ENCODE data around the gene CGB1.
"Not testable (repeated sequence)": the region's sequence is repeated elsewhere in the genome, so short reads cannot be mapped to it uniquely, and the experiment has no call there.

Gene CGB1

GRCh38 chr19:49057636-49058234 lies 21.0 kb upstream of the CGB1 start, which contains the start of gene CGB7:
TSS of gene CGB7 (minus strand) at chr19:49057749. CDS start at chr19:49055375, 2,374 bp downstream.
- peak; percentile 74 for DNase-seq

- DNase-seq: not testable (repeated sequence)
These were observed 20.4 kb upstream of the CGB1 start for GRCh38 chr19:49056902-49057596.

DNA sequence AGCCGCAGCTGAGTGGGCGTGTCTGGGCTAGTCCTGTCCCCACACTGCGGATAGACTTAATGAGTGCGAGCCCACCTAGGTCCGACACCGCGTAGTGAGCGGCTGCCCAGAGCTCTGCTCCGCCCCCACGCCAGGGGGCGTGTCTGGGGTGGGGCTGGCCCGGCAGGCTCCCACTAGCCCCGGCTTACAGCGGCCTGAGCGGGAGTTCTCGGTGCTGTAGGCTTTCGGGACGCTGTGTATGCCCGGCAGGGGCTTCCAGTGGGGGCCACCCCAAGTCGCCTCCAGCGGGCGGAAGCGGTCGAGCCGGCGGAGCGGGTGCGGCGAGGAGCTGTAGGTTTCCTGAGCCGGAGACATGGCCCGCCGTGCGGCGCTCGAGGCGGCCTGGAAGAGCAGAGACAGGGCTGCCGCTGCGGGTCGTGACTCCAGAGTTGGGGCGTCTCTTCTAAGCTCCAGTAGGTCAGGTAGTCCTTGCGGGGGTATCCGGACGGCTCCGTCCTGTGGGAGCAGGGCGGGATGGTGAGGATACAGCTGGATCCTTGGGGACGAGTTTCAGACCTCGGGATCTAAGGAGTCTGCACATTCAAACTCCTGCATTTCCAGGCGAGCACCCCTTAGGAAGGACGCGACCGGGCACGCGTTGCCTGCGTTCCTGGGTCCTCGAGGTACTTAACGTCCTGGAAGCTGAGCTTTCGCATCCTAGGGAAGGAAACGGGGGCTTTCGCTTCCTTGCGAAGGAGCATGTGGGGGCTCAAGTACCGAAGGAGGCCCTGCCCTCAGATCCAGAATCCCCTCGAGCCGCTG lies 19.6 kb upstream of the CGB1 start:
- DNase-seq: peak; percentile 73

- not testable (repeated sequence) for DNase-seq
These were observed 13.8 kb upstream of the CGB1 start for GRCh38 chr19:49050376-49051033.

DNA sequence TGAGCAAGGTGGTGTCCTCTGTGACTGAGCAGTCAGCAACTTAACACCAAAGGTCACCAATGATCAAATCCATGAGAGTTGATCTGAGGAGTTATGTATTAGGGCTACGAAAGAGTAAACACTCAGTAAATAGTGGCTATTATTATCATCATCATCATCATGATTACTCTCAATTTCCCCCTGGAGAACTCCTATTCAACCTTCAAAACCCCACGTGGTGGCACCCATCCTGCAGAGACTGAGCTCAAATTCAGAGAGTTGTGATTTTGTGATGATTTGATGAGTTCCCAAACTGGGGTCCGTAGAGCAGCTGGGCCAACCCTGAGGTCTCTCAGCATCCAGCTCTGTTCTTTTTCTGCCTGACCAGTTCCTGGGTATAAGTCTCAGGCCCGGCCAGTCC lies 13.1 kb upstream of the CGB1 start:
- DNase-seq: not testable (repeated sequence)

GRCh38 chr19:49049011-49049410 lies 12.3 kb upstream of the CGB1 start, which contains the start of gene CGB8:
TSS of gene CGB8 (minus strand) at chr19:49049111. CDS start at chr19:49048739, 372 bp downstream.
- not testable (repeated sequence) for DNase-seq

- not testable (repeated sequence) for DNase-seq
These were observed 6.9 kb upstream of the CGB1 start, which contains the start of gene CGB5 for GRCh38 chr19:49043548-49043947. TSS of gene CGB5 (plus strand) at chr19:49043848. CDS start at chr19:49044210, 362 bp downstream.

DNA sequence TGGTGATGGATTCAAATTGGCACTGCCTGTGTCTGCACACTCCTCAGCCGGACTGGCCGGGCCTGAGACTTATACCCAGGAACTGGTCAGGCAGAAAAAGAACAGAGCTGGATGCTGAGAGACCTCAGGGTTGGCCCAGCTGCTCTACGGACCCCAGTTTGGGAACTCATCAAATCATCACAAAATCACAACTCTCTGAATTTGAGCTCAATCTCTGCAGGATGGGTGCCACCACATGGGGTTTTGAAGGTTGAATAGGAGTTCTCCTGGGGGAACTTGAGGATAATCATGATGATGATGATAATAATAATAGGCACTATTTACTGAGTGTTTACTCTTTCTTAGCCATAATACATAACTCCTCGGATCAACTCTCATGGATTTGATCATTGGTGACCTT lies 6.0 kb upstream of the CGB1 start:
- not testable (repeated sequence) for DNase-seq

- no peak for DNase-seq
These were observed 5.5 kb upstream of the CGB1 start for GRCh38 chr19:49042177-49042576.

- DNase-seq: not testable (repeated sequence)
These were observed 3.0 kb upstream of the CGB1 start for GRCh38 chr19:49039736-49040135.

GRCh38 chr19:49038557-49039276 lies 2.0 kb upstream of the CGB1 start:
- not testable (repeated sequence) for DNase-seq

- DNase-seq: not testable (repeated sequence)
These were observed 1.4 kb upstream of the CGB1 start for GRCh38 chr19:49038111-49038510.

DNA sequence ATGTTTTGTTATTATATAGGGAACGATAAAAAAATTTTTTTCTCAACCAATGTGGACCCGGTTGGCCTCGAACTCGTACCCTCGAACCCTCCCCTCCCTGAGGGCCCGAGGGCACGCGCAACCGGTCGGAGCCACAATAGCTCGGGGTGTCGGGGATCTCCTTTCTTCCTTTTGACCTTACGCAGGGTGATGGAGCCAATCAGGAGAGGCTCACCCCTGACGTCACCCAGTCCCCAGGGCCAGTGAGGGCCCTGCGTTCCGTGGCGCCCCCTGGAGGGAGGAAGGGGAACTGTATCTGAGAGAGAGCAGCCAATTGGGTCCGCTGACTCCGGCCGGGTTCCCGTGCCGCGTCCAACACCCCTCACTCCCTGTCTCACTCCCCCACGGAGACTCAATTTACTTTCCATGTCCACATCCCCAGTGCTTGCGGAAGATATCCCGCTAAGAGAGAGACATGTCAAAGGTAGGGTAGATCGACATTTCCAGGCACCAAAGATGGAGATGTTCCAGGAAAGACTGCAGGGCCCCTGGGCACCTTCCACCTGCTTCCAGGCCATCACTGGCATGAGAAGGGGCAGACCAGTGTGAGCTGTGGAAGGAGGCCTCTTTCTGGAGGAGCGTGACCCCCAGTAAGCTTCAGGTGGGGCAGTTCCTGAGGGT lies 4.9 kb downstream of the CGB1 start, which contains the start of gene CGB2:
Gene CGB2, plus strand, starts transcription at position 249 of the 660 bp plus-strand sequence. Its CDS starts 206 bp downstream, at position 455.
- peak; percentile 92 for DNase-seq

DNA sequence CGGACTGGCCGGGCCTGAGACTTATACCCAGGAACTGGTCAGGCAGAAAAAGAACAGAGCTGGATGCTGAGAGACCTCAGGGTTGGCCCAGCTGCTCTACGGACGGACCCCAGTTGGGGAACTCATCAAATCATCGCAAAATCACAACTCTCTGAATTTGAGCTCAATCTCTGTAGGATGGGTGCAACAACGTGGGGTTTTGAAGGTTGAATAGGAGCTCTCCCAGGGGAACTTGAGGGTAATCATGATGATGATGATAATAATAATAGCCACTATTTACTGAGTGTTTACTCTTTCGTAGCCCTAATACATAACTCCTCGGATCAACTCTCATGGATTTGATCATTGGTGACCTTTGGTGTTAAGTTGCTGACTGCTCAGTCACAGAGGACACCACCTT lies 6.4 kb downstream of the CGB1 start:
- DNase-seq: not testable (repeated sequence)

- DNase-seq: not testable (repeated sequence)
These were observed 6.9 kb downstream of the CGB1 start for GRCh38 chr19:49029749-49030148.

GRCh38 chr19:49028686-49029085 lies 8.0 kb downstream of the CGB1 start:
- not testable (repeated sequence) for DNase-seq

DNA sequence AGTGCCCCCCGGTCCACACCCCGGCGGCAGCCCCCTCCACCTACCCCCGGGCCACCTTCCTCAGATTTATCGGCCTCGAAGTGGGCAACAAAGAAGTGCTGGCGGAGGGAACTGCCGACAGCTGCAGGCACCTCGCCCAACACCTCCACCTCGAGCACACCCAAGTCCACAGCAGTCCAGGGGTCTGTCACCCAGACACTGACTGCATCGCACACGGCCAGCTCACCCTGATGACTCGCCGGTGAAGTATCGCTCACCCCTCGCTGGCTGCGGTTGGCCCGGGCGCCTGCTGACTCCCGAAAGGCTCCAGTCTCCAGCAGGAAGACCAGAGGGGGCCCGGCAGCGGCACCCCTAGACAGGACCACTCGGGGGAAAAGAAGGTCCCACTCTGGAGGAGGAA lies 11.1 kb downstream of the CGB1 start:
- not testable (repeated sequence) for DNase-seq

DNA sequence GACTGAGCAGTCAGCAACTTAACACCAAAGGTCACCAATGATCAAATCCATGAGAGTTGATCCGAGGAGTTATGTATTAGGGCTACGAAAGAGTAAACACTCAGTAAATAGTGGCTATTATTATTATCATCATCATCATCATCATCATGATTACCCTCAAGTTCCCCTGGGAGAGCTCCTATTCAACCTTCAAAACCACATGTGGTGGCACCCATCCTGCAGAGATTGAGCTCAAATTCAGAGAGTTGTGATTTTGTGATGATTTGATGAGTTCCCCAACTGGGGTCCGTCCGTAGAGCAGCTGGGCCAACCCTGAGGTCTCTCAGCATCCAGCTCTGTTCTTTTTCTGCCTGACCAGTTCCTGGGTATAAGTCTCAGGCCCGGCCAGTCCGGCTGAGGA lies 11.6 kb downstream of the CGB1 start:
- DNase-seq: not testable (repeated sequence)

DNA sequence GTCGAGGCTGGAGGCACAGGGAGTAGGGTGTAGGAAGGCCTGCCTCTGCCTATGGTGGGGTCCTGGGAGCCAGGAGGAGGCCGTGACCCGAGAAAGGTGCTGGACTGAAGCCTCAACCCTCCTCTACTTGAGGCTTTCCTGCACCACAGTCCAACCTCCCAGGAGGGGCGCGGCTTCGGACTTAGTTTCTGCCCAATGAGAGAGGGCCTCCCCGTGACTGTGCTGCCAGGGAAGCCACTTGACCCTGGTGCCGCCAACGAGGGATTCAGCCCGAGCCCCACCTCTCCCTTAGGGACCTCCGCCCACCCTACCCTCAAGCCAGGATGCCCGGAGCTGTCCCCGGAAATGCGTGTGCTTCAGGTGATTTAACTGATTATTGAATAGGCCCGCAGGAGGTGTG lies 12.5 kb downstream of the CGB1 start, which contains the start of gene CGB3:
Gene CGB3, minus strand, starts transcription at position 101 of the 400 bp plus-strand sequence. CDS start 362 bp downstream, outside the sequence.
- not testable (repeated sequence) for DNase-seq

DNA sequence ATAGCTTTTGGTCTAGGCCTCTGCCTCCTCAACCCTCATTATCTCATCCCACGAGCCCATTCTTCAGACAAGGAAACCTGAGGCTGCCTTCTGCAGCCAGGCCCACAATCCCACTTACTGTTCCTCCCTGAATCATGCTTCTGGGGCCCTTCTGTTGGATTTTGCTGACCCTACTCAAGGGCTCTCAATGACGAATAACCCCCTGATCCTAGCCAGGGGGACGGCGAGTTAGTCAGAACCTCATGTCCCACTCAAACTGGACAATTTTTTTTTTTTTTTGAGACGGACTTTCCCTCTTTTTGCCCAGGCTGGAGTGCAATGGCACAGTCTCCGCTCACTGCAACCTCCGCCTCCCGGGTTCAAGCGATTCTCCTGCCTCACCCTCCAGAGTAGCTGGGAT lies 14.6 kb downstream of the CGB1 start:
- DNase-seq: no peak

Measured in stimulated activated CD8-positive, alpha-beta memory T cell treated with anti-CD3 and anti-CD28 coated beads, Interleukin-4, amount 100 ng/mL, for 48 hours (primary cell).